ENCODE measurements around the gene HAX1.
"Not testable (repeated sequence)": the region's sequence is repeated elsewhere in the genome, so short reads cannot be mapped to it uniquely, and the experiment has no call there.

HAX1 gene

DNA sequence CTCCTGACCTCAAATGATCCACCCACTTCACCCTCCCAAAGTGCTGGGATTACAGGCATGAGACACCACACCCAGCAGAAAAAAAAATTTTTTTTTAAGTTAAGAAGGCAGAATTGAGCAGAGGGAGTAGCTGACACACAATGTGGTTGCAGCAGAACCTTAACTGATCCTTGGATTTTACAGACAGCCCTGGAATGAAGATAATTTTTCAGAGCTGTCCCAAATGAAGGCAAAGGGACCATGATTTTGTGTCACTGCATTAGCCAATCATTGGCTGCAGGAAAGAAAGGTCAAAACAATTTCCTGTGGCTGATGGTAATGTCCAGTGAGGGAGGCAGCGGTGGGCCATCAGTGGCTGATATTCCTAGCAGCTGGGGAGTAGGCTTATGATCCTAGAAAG is 29.2 kb downstream of the HAX1 start:
- in situ Hi-C loops (cut with HindIII; ENCODE audit: low pct_unique_long_range_greater_than_20kb, low sequenced_read_pairs), result no loop called here
- no peak for TF ChIP-seq JUND (IDR thresholded peaks at IDR 0.05; ENCODE audit: low read depth)
- DNase-seq (ENCODE audit: low read depth in 1 of 2, low spot score in 1 of 2), result no peak

DNA sequence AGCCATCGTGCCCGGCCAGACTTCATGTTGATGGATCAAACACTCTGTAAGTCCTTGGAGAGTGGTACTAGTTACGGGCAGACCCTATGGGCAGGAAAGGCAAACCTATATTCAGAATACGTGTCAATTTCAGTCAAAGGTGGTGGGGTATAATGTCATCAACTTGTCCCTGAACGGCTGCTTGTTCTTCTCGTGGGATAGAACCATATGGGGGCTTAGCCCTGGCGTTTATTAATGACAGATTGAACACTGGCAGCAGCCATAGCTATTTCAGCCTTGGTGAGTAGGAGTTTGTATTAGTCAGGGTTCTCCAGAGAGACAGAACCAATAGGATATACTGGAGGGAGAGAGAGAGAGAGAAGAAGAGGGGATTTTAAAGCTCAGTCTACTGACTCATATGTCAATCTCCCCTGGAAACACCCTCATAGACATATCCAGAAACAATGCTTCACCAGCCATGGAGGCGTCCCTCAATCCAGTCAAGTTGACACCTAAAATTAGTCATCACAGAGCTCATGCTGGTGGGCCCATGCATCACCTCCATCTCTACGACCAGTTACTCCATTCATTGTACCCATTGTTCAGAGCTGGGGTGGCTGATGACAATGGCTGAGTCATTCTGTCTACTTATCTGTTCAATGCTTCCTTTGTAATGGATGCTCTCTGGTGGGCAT is 32.4 kb downstream of the HAX1 start:
- no peak for DNase-seq (ENCODE audit: low read depth in 1 of 2, low spot score in 1 of 2)
- in situ Hi-C loops (cut with HindIII; ENCODE audit: low pct_unique_long_range_greater_than_20kb, low sequenced_read_pairs), result no loop called here
- TF ChIP-seq JUND (IDR thresholded peaks at IDR 0.05; ENCODE audit: low read depth), result no peak

DNA sequence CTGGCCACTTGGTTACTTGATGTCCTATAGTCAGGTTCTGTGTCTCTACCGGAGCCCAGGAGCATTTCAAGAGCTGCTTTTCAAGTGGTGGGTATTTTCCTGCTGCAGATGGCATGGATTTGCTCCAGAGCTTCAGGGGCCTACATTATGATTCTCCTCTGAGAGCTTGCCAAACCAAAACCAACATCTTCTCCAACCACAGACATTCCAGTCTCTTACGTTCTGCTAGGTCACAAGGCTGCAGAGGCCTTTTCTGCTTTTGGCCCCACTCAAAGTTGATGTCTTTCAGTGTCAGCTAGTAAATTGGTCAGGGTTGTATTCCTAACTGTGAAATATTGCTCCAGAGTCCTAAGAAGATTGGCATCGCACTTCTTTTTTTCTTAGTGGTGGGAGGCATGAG is 33.7 kb downstream of the HAX1 start:
- no peak for TF ChIP-seq JUND (IDR thresholded peaks at IDR 0.05; ENCODE audit: low read depth)
- in situ Hi-C loops (cut with HindIII; ENCODE audit: low pct_unique_long_range_greater_than_20kb, low sequenced_read_pairs), result no loop called here
- peak in 1 of 2 experiments; percentile 48 for DNase-seq (ENCODE audit: low read depth in 1 of 2, low spot score in 1 of 2)

DNA sequence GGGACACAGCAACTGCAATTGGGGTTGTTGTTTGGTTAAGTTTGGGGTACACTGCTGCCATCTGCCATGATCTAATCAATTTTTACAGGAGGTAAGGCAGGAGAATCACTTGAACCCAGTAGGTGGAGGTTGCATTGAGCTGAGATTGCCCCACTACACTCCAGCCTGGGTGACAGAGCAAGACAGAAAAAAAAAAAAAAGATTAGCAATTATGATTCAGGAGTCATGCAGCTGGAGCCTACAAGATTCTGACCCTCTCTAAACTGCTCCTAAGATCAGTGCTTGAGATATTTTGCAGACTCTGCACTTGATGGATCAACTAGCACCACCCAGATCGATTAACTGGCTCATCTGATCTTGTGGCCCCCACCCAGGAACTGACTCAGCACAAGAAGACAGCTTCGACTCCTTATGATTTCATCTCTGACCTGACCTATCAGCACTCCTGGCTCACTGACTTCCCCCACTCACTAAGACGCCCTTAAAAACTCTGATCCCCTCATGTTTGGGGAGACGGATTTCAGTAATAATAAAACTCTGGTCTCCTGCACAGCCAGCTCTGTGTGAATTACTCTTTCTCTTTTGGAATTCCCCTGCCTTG is 35.3 kb downstream of the HAX1 start:
- in situ Hi-C loops (cut with HindIII; ENCODE audit: low pct_unique_long_range_greater_than_20kb, low sequenced_read_pairs); DNase-seq (ENCODE audit: low read depth in 1 of 2, low spot score in 1 of 2): not testable (repeated sequence)

DNA sequence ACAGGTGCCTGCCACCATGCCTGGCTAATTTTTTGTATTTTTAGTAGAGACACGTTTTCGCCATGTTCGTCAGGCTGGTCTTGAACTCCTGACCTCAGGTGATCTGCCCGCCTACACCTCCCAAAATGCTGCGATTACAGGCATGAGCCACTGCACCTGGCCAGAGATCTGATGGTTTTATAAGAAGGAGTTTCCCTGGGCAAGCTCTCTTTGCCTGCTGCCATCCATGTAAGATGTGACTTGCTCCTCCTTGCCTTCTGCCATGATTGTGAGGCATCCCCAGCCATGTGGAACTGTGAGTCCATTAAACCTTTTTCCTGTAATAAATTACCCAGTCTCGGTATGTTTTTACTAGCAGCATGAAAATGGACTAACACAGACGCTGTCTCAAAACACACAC is 36.7 kb downstream of the HAX1 start:
- in situ Hi-C loops (cut with HindIII; ENCODE audit: low pct_unique_long_range_greater_than_20kb, low sequenced_read_pairs); DNase-seq (ENCODE audit: low read depth in 1 of 2, low spot score in 1 of 2): not testable (repeated sequence)

DNA sequence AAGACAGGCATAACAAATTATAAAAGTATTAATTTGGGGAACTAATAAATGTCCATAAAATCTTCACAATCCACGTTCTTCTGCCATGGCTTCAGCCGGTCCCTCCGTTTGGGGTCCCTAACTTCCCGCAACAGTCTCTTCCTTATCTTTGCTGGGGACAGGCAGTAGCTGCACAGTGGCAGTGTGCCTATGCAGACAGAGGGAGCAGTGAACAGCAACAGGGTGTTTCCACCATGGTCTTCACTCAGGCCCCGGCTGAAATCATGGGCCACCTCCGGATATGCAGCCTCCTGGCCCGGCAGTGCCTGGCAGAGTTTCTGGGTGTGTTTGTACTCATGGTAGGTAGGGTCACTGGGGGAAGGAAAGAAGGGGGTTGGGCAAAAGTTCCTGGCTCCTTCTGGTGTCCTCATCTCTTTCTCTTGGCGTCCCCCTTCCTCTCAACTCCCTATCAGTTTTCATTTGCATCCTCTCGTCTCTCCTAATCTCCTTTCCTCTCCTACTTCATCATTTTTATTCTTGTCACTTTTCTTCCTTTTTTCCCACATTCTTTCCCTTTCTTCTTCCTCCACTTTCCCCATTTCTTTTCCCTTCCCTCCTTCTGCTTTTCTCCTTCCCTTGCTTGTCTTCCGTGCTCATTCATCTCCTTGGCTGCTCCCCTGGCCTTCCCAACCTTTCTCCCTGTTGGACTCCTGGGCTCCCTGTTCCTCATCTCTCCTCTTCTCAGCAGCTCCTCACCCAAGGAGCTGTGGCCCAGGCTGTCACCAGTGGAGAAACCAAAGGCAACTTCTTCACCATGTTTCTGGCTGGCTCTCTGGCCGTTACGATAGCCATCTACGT is 40.0 kb downstream of the HAX1 start:
- DNase-seq (ENCODE audit: low read depth in 1 of 2, low spot score in 1 of 2), result not testable (repeated sequence)

DNA sequence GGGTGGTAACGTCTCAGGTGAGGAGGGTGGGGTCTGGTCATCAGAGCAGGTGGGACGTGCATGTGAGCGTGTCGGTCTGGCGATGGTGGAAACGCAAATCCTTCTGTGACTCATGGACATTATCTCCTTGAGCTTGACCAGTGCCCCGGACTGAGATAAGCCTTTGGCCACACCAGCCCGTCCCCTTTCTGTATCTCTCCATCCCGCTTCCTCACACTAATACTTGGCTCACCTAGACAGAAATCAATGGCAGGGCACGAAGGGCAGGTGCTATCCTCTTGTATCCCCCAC is 40.6 kb downstream of the HAX1 start:
- in situ Hi-C loops (cut with HindIII; ENCODE audit: low pct_unique_long_range_greater_than_20kb, low sequenced_read_pairs), result no loop called here
- DNase-seq (ENCODE audit: low read depth in 1 of 2, low spot score in 1 of 2), result no peak
- TF ChIP-seq JUND (IDR thresholded peaks at IDR 0.05; ENCODE audit: low read depth), result no peak

More for the DNA sequence above, 40.0 kb downstream of the HAX1 start:
- in situ Hi-C loops (cut with HindIII; ENCODE audit: low pct_unique_long_range_greater_than_20kb, low sequenced_read_pairs), result not testable (repeated sequence)

DNA sequence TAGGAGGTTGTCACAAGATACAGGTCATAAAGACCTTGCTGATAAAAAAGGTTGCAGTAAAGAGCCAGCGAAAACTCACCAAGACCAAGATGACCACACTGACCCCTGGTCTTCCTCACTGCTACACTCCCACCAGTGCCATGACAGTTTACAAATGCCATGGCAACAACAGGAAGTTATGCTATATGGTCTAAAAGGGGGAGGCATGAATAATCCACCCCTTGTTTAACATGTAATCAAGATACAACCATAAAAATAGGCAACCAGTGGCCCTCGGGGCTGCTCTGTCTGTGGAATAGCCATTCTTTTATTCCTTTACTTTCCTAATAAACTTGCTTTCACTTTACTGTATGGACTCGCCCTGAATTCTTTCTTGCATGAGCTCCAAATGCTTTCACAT is 41.8 kb downstream of the HAX1 start:
- DNase-seq (ENCODE audit: low read depth in 1 of 2, low spot score in 1 of 2); in situ Hi-C loops (cut with HindIII; ENCODE audit: low pct_unique_long_range_greater_than_20kb, low sequenced_read_pairs): not testable (repeated sequence)

DNA sequence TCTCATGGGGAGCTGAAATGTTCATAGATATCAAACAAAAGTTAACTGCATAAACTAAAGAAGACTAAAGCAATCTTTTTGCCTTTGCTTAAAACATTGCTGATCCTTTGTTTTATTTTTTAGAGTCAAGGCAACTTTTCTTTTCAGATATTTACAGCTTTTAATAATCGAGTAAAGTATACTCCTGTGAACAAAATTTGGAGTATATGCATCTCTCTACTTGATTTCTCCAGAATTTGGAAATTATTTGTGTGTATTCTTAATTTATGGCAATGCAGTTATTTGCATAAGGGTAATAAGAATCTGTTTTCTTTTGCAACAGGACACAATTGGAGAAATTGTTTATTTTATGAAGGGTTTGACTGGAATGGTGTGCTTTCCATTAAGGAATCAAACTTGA is 44.3 kb downstream of the HAX1 start:
- DNase-seq (ENCODE audit: low read depth in 1 of 2, low spot score in 1 of 2), result no peak
- TF ChIP-seq JUND (IDR thresholded peaks at IDR 0.05; ENCODE audit: low read depth), result no peak
- in situ Hi-C loops (cut with HindIII; ENCODE audit: low pct_unique_long_range_greater_than_20kb, low sequenced_read_pairs), result no loop called here

DNA sequence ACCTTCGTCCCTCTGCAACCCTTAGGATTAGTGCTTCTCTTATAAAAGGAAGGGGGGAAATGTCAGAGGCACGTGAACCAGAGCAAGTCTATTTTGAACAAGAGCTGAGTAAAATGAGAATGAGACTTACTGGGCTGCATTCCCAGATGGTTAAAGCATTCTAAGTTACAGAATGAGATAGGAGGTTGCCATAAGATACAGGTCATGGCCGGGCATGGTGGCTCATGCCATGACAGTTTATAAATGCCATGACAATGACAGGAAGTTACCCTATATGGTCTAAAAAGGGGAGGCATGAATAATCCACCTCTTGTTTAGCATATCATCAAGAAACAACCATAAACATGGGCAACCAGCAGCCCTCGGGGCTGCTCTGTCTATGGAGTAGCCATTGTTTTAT is 46.0 kb downstream of the HAX1 start:
- in situ Hi-C loops (cut with HindIII; ENCODE audit: low pct_unique_long_range_greater_than_20kb, low sequenced_read_pairs), result no loop called here
- no peak for TF ChIP-seq JUND (IDR thresholded peaks at IDR 0.05; ENCODE audit: low read depth)
- DNase-seq (ENCODE audit: low read depth in 1 of 2, low spot score in 1 of 2), result no peak

DNA sequence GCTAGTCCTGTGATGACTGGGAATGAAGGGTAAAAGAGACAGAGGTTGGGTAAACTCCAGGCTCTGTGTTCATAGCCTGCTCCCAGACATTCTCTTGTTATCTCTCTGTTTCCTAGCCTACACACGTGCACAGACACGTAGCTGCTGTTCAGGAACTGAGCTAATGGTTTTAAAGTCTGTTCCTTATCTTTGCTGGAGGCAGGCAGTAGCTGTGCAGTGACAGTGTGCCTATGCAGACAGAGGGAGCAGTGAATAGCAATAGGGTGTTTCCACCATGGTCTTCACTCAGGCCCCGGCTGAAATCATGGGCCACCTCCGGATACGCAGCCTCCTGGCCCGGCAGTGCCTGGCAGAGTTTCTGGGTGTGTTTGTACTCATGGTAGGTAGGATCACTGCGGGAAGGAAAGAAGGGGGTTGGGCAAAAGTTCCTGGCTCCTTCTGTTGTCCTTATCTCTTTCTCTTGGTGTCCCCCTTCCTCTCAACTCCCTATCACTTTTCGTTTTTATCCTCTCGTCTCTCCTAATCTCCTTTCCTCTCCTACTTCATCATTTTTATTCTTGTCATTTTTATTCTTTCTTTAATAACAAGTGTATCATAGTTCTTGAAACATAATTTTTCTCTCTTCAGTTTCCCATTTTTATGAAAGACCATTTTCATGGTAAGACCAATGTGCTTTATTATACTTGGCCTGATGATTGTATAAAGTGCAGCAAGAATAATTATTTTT is 48.6 kb downstream of the HAX1 start, which contains the start of gene AQP10:
Gene AQP10 (plus strand): TSS at position 212 of the 727 bp plus-strand sequence. CDS start 63 bp downstream, at position 275.
- in situ Hi-C loops (cut with HindIII; ENCODE audit: low pct_unique_long_range_greater_than_20kb, low sequenced_read_pairs), result no loop called here
- DNase-seq (ENCODE audit: low read depth in 1 of 2, low spot score in 1 of 2), result no peak
- no peak for TF ChIP-seq JUND (IDR thresholded peaks at IDR 0.05; ENCODE audit: low read depth)

DNA sequence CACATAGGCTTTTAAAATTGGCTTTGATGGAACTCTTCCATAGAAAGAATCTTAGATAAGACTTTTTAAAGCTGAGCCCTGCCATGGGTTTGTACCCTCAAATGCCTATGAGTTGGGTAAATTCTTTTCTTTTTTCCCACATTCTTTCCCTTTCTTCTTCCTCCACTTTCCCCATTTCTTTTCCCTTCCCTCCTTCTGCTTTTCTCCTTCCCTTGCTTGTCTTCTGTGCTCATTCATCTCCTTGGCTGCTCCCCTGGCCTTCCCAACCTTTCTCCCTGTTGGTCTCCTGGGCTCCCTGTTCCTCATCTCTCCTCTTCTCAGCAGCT is 49.1 kb downstream of the HAX1 start:
- in situ Hi-C loops (cut with HindIII; ENCODE audit: low pct_unique_long_range_greater_than_20kb, low sequenced_read_pairs), result not testable (repeated sequence)

DNA sequence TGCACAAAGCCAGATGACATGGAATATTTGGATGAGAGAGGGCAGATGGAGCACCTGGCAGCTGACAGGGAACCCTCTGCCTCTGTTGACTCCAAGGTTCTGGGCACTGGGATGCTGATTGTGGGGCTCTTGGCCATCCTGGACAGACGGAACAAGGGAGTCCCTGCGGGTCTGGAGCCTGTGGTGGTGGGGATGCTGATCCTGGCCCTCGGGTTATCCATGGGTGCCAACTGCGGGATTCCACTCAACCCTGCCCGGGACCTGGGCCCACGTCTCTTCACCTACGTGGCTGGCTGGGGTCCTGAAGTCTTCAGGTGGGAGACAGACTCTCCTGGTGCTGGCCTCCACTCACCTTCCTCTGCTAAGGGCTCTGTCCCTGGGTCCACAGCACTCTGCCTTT is 51.1 kb downstream of the HAX1 start:
- TF ChIP-seq JUND (IDR thresholded peaks at IDR 0.05; ENCODE audit: low read depth), result no peak
- no peak for DNase-seq (ENCODE audit: low read depth in 1 of 2, low spot score in 1 of 2)
- in situ Hi-C loops (cut with HindIII; ENCODE audit: low pct_unique_long_range_greater_than_20kb, low sequenced_read_pairs), result no loop called here

More for the DNA sequence above, 49.1 kb downstream of the HAX1 start:
- not testable (repeated sequence) for DNase-seq (ENCODE audit: low read depth in 1 of 2, low spot score in 1 of 2)

Data from T47D (cell line).